IMR-90 (cell line): Measurements from ENCODE around the gene ACSF2. TPM values are rescaled to one million over a fixed set of nuclear protein-coding genes. Genes with fewer than 3 reads are reported as not detected.

Experiments
- ATAC-seq: fragments of 200-7000 bp; cut with Tn5 transposase; 2 replicates; pipeline ENCODE4 v1.9.1; 2020; ENCODE audit warnings: low read depth, mild to moderate bottlenecking, moderate library complexity
- BruUV-seq: library from RNA; stranded (reverse); fragments of 400-500 nt; replicated peaks from 2 replicates; lab custom pipeline; 2021; lab: Mats Ljungman, UMichigan
- CTCF ChIA-PET: fragments of 300-600 bp; formaldehyde crosslinking; extraction: SDS; loops from one replicate; lab custom pipeline; 2021; ENCODE audit warnings: antibody characterized with exemption; lab: Yijun Ruan, JAX
- POLR2A ChIA-PET: fragments of 300-600 bp; sonication (Branson Sonifier 250); formaldehyde crosslinking; loops from one replicate; lab custom pipeline; 2022; ENCODE audit warnings: antibody characterized with exemption; ENCODE audit not compliant: unreplicated experiment; lab: Charles Lee
- DNase-seq: peaks from one replicate; pipeline ENCODE4 v3.0.0; 2013
- H2AFZ ChIP-seq: replicated peaks from 2 replicates; pipeline ENCODE3; 2013; ENCODE audit warnings: low read length, mild to moderate bottlenecking; ENCODE audit not compliant: poor library complexity
- H2AK5ac ChIP-seq: 2 replicates; pipeline ENCODE4 v1.6.1; 2013; ENCODE audit warnings: low read depth, low read length, inconsistent platforms
- H2AK9ac ChIP-seq: replicated peaks from 2 replicates; pipeline ENCODE3; 2013; ENCODE audit warnings: mild to moderate bottlenecking, low read depth, low read length, moderate library complexity; ENCODE audit not compliant: poor library complexity
- H2BK120ac ChIP-seq: 2 replicates; pipeline ENCODE4 v1.6.1; 2013; ENCODE audit warnings: low read depth, low read length, inconsistent platforms
- H2BK15ac ChIP-seq: 3 replicates; pipeline ENCODE4 v1.6.1; 2013; ENCODE audit warnings: low read depth, low read length, inconsistent platforms
- H2BK20ac ChIP-seq: 2 replicates; pipeline ENCODE4 v1.6.1; 2013; ENCODE audit warnings: low read depth, mild to moderate bottlenecking, inconsistent platforms, low read length, moderate library complexity
- H2BK5ac ChIP-seq: 2 replicates; pipeline ENCODE4 v1.6.1; 2013; ENCODE audit warnings: mild to moderate bottlenecking, low read depth, low read length, inconsistent platforms; ENCODE audit not compliant: poor library complexity, severe bottlenecking
- H3K14ac ChIP-seq: replicated peaks from 2 replicates; pipeline ENCODE4 v1.6.1; 2013; ENCODE audit warnings: low read depth, low read length, inconsistent platforms
- H3K18ac ChIP-seq: 2 replicates; pipeline ENCODE4 v1.6.1; 2013; ENCODE audit warnings: low read depth, low read length, control low read depth
- H3K23ac ChIP-seq: 2 replicates; pipeline ENCODE4 v1.6.1; 2013; ENCODE audit warnings: low read depth, low read length, inconsistent platforms
- H3K27ac ChIP-seq: 2 replicates; pipeline ENCODE4 v1.5.1; 2013; ENCODE audit warnings: mild to moderate bottlenecking, control low read depth, low read length; ENCODE audit not compliant: insufficient read depth
- H3K27me3 ChIP-seq: 2 replicates; pipeline ENCODE4 v1.6.1; 2013; ENCODE audit warnings: low read length; ENCODE audit not compliant: control insufficient read depth, insufficient read depth
- H3K36me3 ChIP-seq: 2 replicates; pipeline ENCODE4 v1.6.1; 2013; ENCODE audit warnings: low read length, mixed read lengths; ENCODE audit not compliant: control insufficient read depth, insufficient read depth
- H3K4ac ChIP-seq: 2 replicates; pipeline ENCODE4 v1.6.1; 2013; ENCODE audit warnings: low read depth, low read length, inconsistent platforms
- H3K4me1 ChIP-seq: 2 replicates; pipeline ENCODE4 v1.6.1; 2013; ENCODE audit warnings: low read length, mixed read lengths; ENCODE audit not compliant: control insufficient read depth, insufficient read depth
- H3K4me2 ChIP-seq: 2 replicates; pipeline ENCODE4 v1.6.1; 2013; ENCODE audit warnings: low read depth, mild to moderate bottlenecking, control low read depth, low read length, moderate library complexity
- H3K4me3 ChIP-seq: 2 replicates; pipeline ENCODE4 v1.5.1; 2013; ENCODE audit warnings: low read depth, mild to moderate bottlenecking, control low read depth, low read length, moderate library complexity; ENCODE audit not compliant: insufficient read depth
- H3K56ac ChIP-seq: 2 replicates; pipeline ENCODE4 v1.6.1; 2013; ENCODE audit warnings: low read length, inconsistent platforms; ENCODE audit not compliant: insufficient read depth; ENCODE audit errors: extremely low read depth
- H3K79me1 ChIP-seq, 2 experiments: 2 replicates each; pipeline ENCODE4 v1.6.1; 2013; ENCODE audit warnings: low read length in 2 of 2, inconsistent platforms in 1 of 2, low read depth in 1 of 2
- H3K9ac ChIP-seq: 2 replicates; pipeline ENCODE4 v1.6.1; 2013; ENCODE audit warnings: low read depth, low read length, control low read depth
- H3K9me1 ChIP-seq: 2 replicates; pipeline ENCODE4 v1.6.1; 2013; ENCODE audit warnings: low read length, inconsistent platforms; ENCODE audit not compliant: insufficient read depth
- H3K9me3 ChIP-seq: 2 replicates; pipeline ENCODE4 v1.6.1; 2013; ENCODE audit warnings: low read length; ENCODE audit not compliant: control insufficient read depth, insufficient read depth
- H4K20me1 ChIP-seq: 2 replicates; pipeline ENCODE4 v1.6.1; 2013; ENCODE audit warnings: low read length, inconsistent platforms; ENCODE audit not compliant: insufficient read depth
- H4K5ac ChIP-seq: 2 replicates; pipeline ENCODE4 v1.6.1; 2013; ENCODE audit warnings: mild to moderate bottlenecking, low read depth, low read length, control low read depth
- H4K8ac ChIP-seq, 2 experiments: 2 replicates each; pipeline ENCODE4 v1.6.1; 2013; ENCODE audit warnings: low read depth in 2 of 2, low read length in 2 of 2, control low read depth in 1 of 2, inconsistent platforms in 1 of 2
- H4K91ac ChIP-seq: 2 replicates; pipeline ENCODE4 v1.6.1; 2013; ENCODE audit warnings: low read depth, low read length, inconsistent platforms; ENCODE audit not compliant: insufficient read depth
- BHLHE40 ChIP-seq: fragments of 150-350 bp; IDR thresholded peaks from 2 replicates; pipeline ENCODE4 v1.6.1; 2016; ENCODE audit warnings: mild to moderate bottlenecking, low read depth, low read length
- CEBPB ChIP-seq: IDR thresholded peaks from 2 replicates; pipeline ENCODE4 v1.6.1; 2012; ENCODE audit warnings: low read depth, low read length, improper control_type of control experiment
- CHD1 ChIP-seq: IDR thresholded peaks from 2 replicates; pipeline ENCODE4 v1.6.1; 2012; ENCODE audit warnings: low read depth, low read length, improper control_type of control experiment
- FOS ChIP-seq: fragments of 150-350 bp; IDR thresholded peaks from 2 replicates; pipeline ENCODE4 v1.6.1; 2016; ENCODE audit warnings: low read depth, low read length
- MAFK ChIP-seq: IDR thresholded peaks from 2 replicates; pipeline ENCODE4 v1.6.1; 2012; ENCODE audit warnings: low read depth, low read length, improper control_type of control experiment
- MAZ ChIP-seq: IDR thresholded peaks from 2 replicates; pipeline ENCODE4 v1.6.1; 2012; ENCODE audit warnings: low read depth, mild to moderate bottlenecking, low read length, improper control_type of control experiment, moderate library complexity, borderline replicate concordance
- MXI1 ChIP-seq: IDR thresholded peaks from 2 replicates; pipeline ENCODE4 v1.6.1; 2012; ENCODE audit warnings: low read depth, mild to moderate bottlenecking, low read length, moderate library complexity, borderline replicate concordance
- NFE2L2 ChIP-seq: fragments of 150-350 bp; IDR thresholded peaks from 2 replicates; pipeline ENCODE4 v1.6.1; 2016; ENCODE audit warnings: low read depth, mild to moderate bottlenecking, low read length
- POLR2A ChIP-seq: IDR thresholded peaks from 2 replicates; pipeline ENCODE4 v1.6.1; 2012; ENCODE audit warnings: mild to moderate bottlenecking, low read depth, low read length
- RAD21 ChIP-seq: IDR thresholded peaks from 2 replicates; pipeline ENCODE4 v1.6.1; 2012; ENCODE audit warnings: low read length, improper control_type of control experiment
- RCOR1 ChIP-seq: IDR thresholded peaks from 2 replicates; pipeline ENCODE4 v1.6.1; 2012; ENCODE audit warnings: mild to moderate bottlenecking, low read length, improper control_type of control experiment; ENCODE audit not compliant: insufficient replicate concordance
- RFX5 ChIP-seq: IDR thresholded peaks from 2 replicates; pipeline ENCODE4 v1.8.0; 2012; ENCODE audit warnings: low read depth, mild to moderate bottlenecking, low read length, moderate library complexity
- SMC3 ChIP-seq: fragments of 150-350 bp; IDR thresholded peaks from 2 replicates; pipeline ENCODE4 v1.6.1; 2016; ENCODE audit warnings: low read depth, mild to moderate bottlenecking, antibody characterized with exemption, low read length, moderate library complexity
- USF2 ChIP-seq: fragments of 150-350 bp; IDR thresholded peaks from 2 replicates; pipeline ENCODE4 v1.6.1; 2017; ENCODE audit warnings: mild to moderate bottlenecking, antibody characterized with exemption, low read length, low read depth
- WGBS, 2 experiments: methylation state at CpG; one replicate each; pipeline versions ENCODE4 v1.1.5 to v1.1.7; 2013; ENCODE audit warnings: missing lambda C conversion rate in 2 of 2; ENCODE audit not compliant: insufficient read length in 1 of 2; ENCODE audit errors: extremely low coverage in 2 of 2; 5-methylcytosine and 5-hydroxymethylcytosine counted together
- dilution Hi-C: fragments of 300-500 bp; cut with HindIII; formaldehyde crosslinking; loops from one replicate; pipeline ENCODE4 v1.14.3; 2018; ENCODE audit warnings: low sequenced_read_pairs; ENCODE audit not compliant: unreplicated experiment
- in situ Hi-C: fragments of 300-500 bp; cut with MboI; formaldehyde crosslinking; loops from 3 replicates; pipeline ENCODE4 v1.14.3; 2019; ENCODE audit warnings: low sequenced_read_pairs, inconsistent platforms, mixed read lengths
- intact Hi-C: fragments of 100-400 bp; cut with micrococcal nuclease; formaldehyde crosslinking; loops from 2 replicates; pipeline ENCODE4 v1.10.0; 2022
- polyA plus RNA-seq, 3 experiments: library from polyadenylated mRNA; depleted of rRNA; stranded (reverse); fragments of >200 nt; gene quantifications; 2 replicates each; pipeline ENCODE4 v1.2.3, GENCODE V29; 2012; ENCODE audit warnings: low replicate concordance in 1 of 3
- total RNA-seq: library from RNA; depleted of rRNA; stranded (reverse); fragments of >200 nt; gene quantifications from 2 replicates; pipeline ENCODE4 v1.2.3, GENCODE V29; 2012
- TF ChIP-seq, protein P1 (sequence below): conservative IDR thresholded peaks from 2 replicates; pipeline ENCODE4 v1.5.1; 2012; ENCODE audit warnings: mild to moderate bottlenecking, low read depth, low read length, improper control_type of control experiment

Gene ACSF2
- total and polyA plus RNA-seq, 2 of the 4 experiments (the other 2 are of a cell fraction) = 18.5 to 27.2 TPM

DNA sequence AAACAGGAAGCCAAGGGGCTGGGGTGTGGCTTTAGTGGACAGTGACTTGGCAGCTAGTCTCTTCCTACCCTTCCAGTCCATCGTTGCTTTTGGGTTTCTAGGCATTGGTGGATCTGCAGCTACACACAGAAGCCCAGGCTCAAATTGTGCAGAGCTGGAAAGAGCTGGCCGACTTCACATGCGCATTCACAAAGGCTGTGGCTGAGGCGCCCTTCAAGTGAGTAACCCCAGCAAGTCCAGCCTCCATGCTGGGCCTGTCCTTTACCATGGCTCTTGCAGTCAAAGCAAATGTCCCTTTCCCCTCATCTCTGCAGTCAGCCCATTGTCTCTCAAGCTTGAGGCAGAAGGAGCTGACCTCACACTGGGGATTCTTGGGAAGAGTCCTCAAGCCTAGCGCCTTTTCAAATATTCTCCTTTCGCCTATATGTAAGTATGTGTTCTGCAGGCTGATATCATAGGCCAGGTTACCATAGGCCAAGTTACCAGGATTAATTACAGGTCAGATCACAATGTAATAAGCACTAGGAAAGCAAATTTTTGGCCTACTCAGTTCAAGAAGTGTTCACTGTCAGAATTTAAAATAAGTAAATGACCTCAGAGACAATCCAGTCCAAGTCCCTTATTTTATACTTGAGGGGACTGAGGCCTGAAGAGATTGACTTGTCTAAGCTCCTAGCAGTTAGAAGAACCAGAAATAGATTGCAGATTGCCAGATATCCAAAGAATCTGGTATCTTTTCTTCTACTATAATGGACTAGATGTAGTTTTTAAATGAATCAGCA, 46.5 kb upstream of the ACSF2 start:
- ChIA-PET CTCF (no interaction called here), POLR2A (no interaction called here)
- Histone ChIP-seq H3K9me1 (no peaks in the 10 kb centered on the region), H3K56ac (no peak overlapping the region), H3K4me3 (no peak overlapping the region), H2AK9ac (no peak overlapping the region), H3K4me1 (no peaks in the 10 kb centered on the region), H3K4ac (no peak overlapping the region), H4K5ac (no peak overlapping the region), H4K8ac (0 out of 4 replicates have a peak overlapping the region, but pooled peaks of 1 of the 2 experiments have one; percentile 8), H2AFZ (no peak overlapping the region), H3K4me2 (no peak overlapping the region), H3K9me3 (no peaks in the 10 kb centered on the region), H3K79me1 (peaks cover 5 to 18% of the 10 kb centered on the region in 2 experiments; a peak in 2 of 4 replicates), H3K23ac (no peak overlapping the region), H3K14ac (no peak overlapping the region), H3K9ac (no peak overlapping the region), H3K27ac (no peak overlapping the region), H2BK120ac (no peak overlapping the region), H3K36me3 (peaks cover 44% of the 10 kb centered on the region), H2BK20ac (no peak overlapping the region), H2BK5ac (no peak overlapping the region), H2AK5ac (no peak overlapping the region), H2BK15ac (no peak overlapping the region), H4K91ac (no peak overlapping the region), H3K18ac (no peak overlapping the region), H4K20me1 (peaks cover 26% of the 10 kb centered on the region), H3K27me3 (no peaks in the 10 kb centered on the region)
- ATAC-seq = no peak
- DNase-seq = no peak
- 96% methylated on average over 3 of the region's 6 CpGs; no CpG with 5 or more reads in 1 of the 2 experiments for WGBS, 2 experiments
- intact Hi-C loops (no loop called here), dilution Hi-C loops (no loop called here), in situ Hi-C loops (no loop called here)
- no TSS peak for BruUV-seq
- TF ChIP-seq RFX5 (no peak), FOS (no peak), SMC3 (no peak), MAZ (no peak), MXI1 (no peak), CHD1 (no peak), NFE2L2 (no peak), POLR2A (no peak), RCOR1 (no peak), USF2 (no peak), CEBPB (no peak), BHLHE40 (no peak), RAD21 (no peak), MAFK (no peak)
- TF ChIP-seq, protein P1, sequence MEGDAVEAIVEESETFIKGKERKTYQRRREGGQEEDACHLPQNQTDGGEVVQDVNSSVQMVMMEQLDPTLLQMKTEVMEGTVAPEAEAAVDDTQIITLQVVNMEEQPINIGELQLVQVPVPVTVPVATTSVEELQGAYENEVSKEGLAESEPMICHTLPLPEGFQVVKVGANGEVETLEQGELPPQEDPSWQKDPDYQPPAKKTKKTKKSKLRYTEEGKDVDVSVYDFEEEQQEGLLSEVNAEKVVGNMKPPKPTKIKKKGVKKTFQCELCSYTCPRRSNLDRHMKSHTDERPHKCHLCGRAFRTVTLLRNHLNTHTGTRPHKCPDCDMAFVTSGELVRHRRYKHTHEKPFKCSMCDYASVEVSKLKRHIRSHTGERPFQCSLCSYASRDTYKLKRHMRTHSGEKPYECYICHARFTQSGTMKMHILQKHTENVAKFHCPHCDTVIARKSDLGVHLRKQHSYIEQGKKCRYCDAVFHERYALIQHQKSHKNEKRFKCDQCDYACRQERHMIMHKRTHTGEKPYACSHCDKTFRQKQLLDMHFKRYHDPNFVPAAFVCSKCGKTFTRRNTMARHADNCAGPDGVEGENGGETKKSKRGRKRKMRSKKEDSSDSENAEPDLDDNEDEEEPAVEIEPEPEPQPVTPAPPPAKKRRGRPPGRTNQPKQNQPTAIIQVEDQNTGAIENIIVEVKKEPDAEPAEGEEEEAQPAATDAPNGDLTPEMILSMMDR = no peak
